ENCODE data around the gene PIK3CB. TPM values are rescaled to one million over a fixed set of nuclear protein-coding genes. Genes with fewer than 3 reads are reported as not detected.

PIK3CB gene
- polyA plus RNA-seq, 3 donors, result 14.1 to 33.6 (median 20.4) TPM

GRCh38 chr3:138861798-138862197 is 27.1 kb upstream of the PIK3CB start:
- peaks cover 0 to 2% (median 2%) of the 10 kb centered on the region in 3 donors for H3K27me3 Mint-ChIP-seq (ENCODE audit: low read depth in 3 of 3)
- peak overlapping the region in 1 of 3 experiments; percentile 66 for H3K4me3 ChIP-seq (replicated peaks in 1 of 3; ENCODE audit: low read depth in 2 of 3, low read length in 3 of 3)
- peaks cover 31 to 35% of the 10 kb centered on the region in 2 donors for H3K4me1 ChIP-seq (ENCODE audit: control insufficient read depth in 1 of 2, insufficient read depth in 2 of 2, low read length in 2 of 2)
- peak overlapping the region; percentile 85 to 98 (median 91) for H3K27ac Mint-ChIP-seq
- peak overlapping the region in 1 of 2 donors; percentile 89 for H3K27ac ChIP-seq (ENCODE audit: low read depth in 1 of 2, low read length in 2 of 2)
- no peaks in the 10 kb centered on the region for H3K9me3 ChIP-seq (replicated peaks in 1 of 2; ENCODE audit: control insufficient read depth in 1 of 2, insufficient read depth in 1 of 2, low read length in 2 of 2)
- TF ChIP-seq CTCF (IDR thresholded peaks at IDR 0.05), result no peak
- no peak overlapping the region for H2AFZ ChIP-seq (ENCODE audit: insufficient read depth, low read depth, low read length, poor library complexity, severe bottlenecking)
- intact Hi-C loops (cut with micrococcal nuclease), result loop anchor here in 1 of 2 donors (5.0 kb wide), 1 partner anchor 56 kb away; no protein-coding TSS in a partner anchor
- H3K36me3 Mint-ChIP-seq, result no peaks in the 10 kb centered on the region
- no peaks in the 10 kb centered on the region for H3K27me3 ChIP-seq (ENCODE audit: control insufficient read depth in 2 of 2, insufficient read depth in 2 of 2, low read length in 2 of 2)
- DNase-seq, result peak in 2 of 3 donors; percentile 9 to 53
- H3K4me1 Mint-ChIP-seq, result peaks cover 35% of the 10 kb centered on the region
- WGBS (ENCODE audit: insufficient coverage), result 84% methylated on average over 4 of the region's 5 CpGs
- H3K9ac ChIP-seq (ENCODE audit: insufficient read depth, low read length, poor library complexity, severe bottlenecking), result no peak overlapping the region
- no peaks in the 10 kb centered on the region for H3K9me3 Mint-ChIP-seq
- H3K4me3 Mint-ChIP-seq, result peak overlapping the region in 1 of 2 donors; percentile 82
- H3K79me2 ChIP-seq (ENCODE audit: insufficient read depth, low read length), result no peaks in the 10 kb centered on the region
- no peak overlapping the region for H3K4me2 ChIP-seq (replicated peaks; ENCODE audit: extremely low read depth, low read length, poor library complexity, severe bottlenecking)
- H4K20me1 ChIP-seq (ENCODE audit: insufficient read depth, low read length), result no peaks in the 10 kb centered on the region
- no peaks in the 10 kb centered on the region for H3K36me3 ChIP-seq (replicated peaks in 1 of 2; ENCODE audit: control insufficient read depth in 1 of 2, insufficient read depth in 2 of 2, low read length in 2 of 2)

GRCh38 chr3:138856799-138857198 is 22.1 kb upstream of the PIK3CB start:
- Mint-ChIP-seq H3K4me1 (peaks cover 20% of the 10 kb centered on the region), H3K4me3 (no peak overlapping the region), H3K27me3 (ENCODE audit: low read depth in 3 of 3) (peaks cover 0 to 2% (median 0%) of the 10 kb centered on the region in 3 donors), H3K9me3 (peaks cover 0 to 3% (median 0%) of the 10 kb centered on the region in 7 donors), H3K27ac (no peak overlapping the region), H3K36me3 (no peaks in the 10 kb centered on the region)
- no peak overlapping the region for H2AFZ ChIP-seq (ENCODE audit: insufficient read depth, low read depth, low read length, poor library complexity, severe bottlenecking)
- no peak for DNase-seq
- TF ChIP-seq CTCF (IDR thresholded peaks at IDR 0.05), result no peak
- no peak overlapping the region for H3K9ac ChIP-seq (ENCODE audit: insufficient read depth, low read length, poor library complexity, severe bottlenecking)
- peaks cover 18 to 25% of the 10 kb centered on the region in 2 donors for H3K4me1 ChIP-seq (ENCODE audit: control insufficient read depth in 1 of 2, insufficient read depth in 2 of 2, low read length in 2 of 2)
- no peak overlapping the region for H3K27ac ChIP-seq (ENCODE audit: low read depth in 1 of 2, low read length in 2 of 2)
- no peaks in the 10 kb centered on the region for H3K36me3 ChIP-seq (replicated peaks in 1 of 2; ENCODE audit: control insufficient read depth in 1 of 2, insufficient read depth in 2 of 2, low read length in 2 of 2)
- H3K4me2 ChIP-seq (replicated peaks; ENCODE audit: extremely low read depth, low read length, poor library complexity, severe bottlenecking), result no peak overlapping the region
- no peaks in the 10 kb centered on the region for H3K9me3 ChIP-seq (replicated peaks in 1 of 2; ENCODE audit: control insufficient read depth in 1 of 2, insufficient read depth in 1 of 2, low read length in 2 of 2)
- no peaks in the 10 kb centered on the region for H3K79me2 ChIP-seq (ENCODE audit: insufficient read depth, low read length)
- H4K20me1 ChIP-seq (ENCODE audit: insufficient read depth, low read length), result no peaks in the 10 kb centered on the region
- no peak overlapping the region for H3K4me3 ChIP-seq (replicated peaks in 1 of 3; ENCODE audit: low read depth in 2 of 3, low read length in 3 of 3)
- no CpG with 5 or more reads among the region's 3 CpGs for WGBS (ENCODE audit: insufficient coverage)
- intact Hi-C loops (cut with micrococcal nuclease), result no loop called here
- no peaks in the 10 kb centered on the region for H3K27me3 ChIP-seq (ENCODE audit: control insufficient read depth in 2 of 2, insufficient read depth in 2 of 2, low read length in 2 of 2)

Data from CD14-positive monocyte (primary cell).